SJCRH30 (cell line): ENCODE measurements around the gene DAG1. TPM values are rescaled to one million over a fixed set of nuclear protein-coding genes. Genes with fewer than 3 reads are reported as not detected.

ENCODE experiments used
- DNase-seq, 2 experiments: peaks; one replicate each; pipeline ENCODE4 v3.0.0-alpha.2; 2015 to 2020
- H3K27ac ChIP-seq: fragments of 250-450 bp; sonication (Bioruptor Pico); 2 replicates; pipeline ENCODE4 v1.5.1; 2020; ENCODE audit warnings: mild to moderate bottlenecking, moderate library complexity
- H3K27me3 ChIP-seq: fragments of 250-450 bp; sonication (Bioruptor Pico); 2 replicates; pipeline ENCODE4 v1.5.1; 2020; ENCODE audit warnings: mild to moderate bottlenecking, moderate library complexity
- H3K36me3 ChIP-seq: fragments of 250-450 bp; sonication (Bioruptor Pico); 2 replicates; pipeline ENCODE4 v1.5.1; 2020; ENCODE audit warnings: mild to moderate bottlenecking, moderate library complexity
- H3K4me1 ChIP-seq: fragments of 250-450 bp; sonication (Bioruptor Pico); 2 replicates; pipeline ENCODE4 v1.5.1; 2020; ENCODE audit warnings: mild to moderate bottlenecking, moderate library complexity
- H3K4me3 ChIP-seq: fragments of 250-450 bp; sonication (Bioruptor Pico); 2 replicates; pipeline ENCODE4 v1.5.1; 2020; ENCODE audit warnings: mild to moderate bottlenecking, moderate library complexity
- H3K9me3 ChIP-seq: fragments of 250-450 bp; sonication (Bioruptor Pico); replicated peaks from 2 replicates; pipeline ENCODE4 v1.5.1; 2020; ENCODE audit warnings: mild to moderate bottlenecking, moderate library complexity
- total RNA-seq: library from RNA; depleted of rRNA; stranded (reverse); fragments of >200 nt; shearing (Covaris generic); gene quantifications from 2 replicates; pipeline ENCODE4 v1.2.3, GENCODE V29; 2014; rRNA removed

Gene DAG1
- total RNA-seq, result 79.5 and 82.8 TPM in 2 replicates

DNA sequence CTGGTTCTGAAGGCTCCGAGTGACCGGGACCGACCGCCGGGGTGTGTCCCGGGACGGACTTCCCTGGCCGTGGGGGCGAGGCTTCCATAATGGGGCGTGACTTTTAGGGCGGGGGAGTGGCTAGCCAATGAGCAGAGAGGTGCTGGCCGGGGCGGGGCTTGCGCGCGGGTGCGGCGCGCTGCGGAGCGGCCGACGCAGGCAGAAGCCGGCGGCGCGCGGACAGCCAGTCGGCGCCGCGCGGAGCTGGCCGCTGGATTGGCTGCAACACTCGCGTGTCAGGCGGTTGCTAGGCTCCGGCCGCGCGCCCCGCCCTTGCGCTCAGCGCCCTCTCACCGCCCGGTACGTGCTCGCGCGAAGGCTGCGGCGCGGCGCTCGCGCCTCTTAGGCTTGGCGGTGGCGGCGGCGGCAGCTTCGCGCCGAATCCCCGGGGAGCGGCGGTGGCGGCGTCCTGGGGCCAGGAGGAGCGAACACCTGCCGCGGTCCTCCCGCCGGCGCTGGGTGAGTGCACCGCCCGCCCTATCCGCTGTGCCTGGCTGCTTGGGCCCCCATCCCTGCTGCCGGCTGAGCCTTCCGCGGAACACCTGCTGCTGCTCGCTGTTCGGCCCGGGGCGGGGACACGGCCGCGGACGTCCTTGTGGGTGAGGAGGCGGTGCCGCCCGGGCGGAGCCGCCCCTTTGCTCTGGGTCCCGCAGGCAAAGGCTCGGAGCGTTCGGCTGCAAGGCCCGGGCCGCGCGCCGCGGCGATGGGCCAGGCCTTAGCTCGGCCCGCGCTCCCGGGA lies at the start of gene DAG1:
TSS of gene DAG1 (plus strand) at position 332 of the 778 bp plus-strand sequence. CDS start 40,268 bp downstream, outside the sequence.
- no peaks in the 10 kb centered on the region for H3K27me3 ChIP-seq
- peak within 1 kb of the TSS; percentile 70 for H3K4me3 ChIP-seq
- H3K4me1 ChIP-seq, result peaks cover 32% of the 10 kb centered on the region
- peak; percentile 94 to 95 for DNase-seq
- H3K9me3 ChIP-seq, result no peaks in the 10 kb centered on the region
- H3K36me3 ChIP-seq, result no peaks in the 10 kb centered on the region
- peak within 1 kb of the TSS; percentile 91 for H3K27ac ChIP-seq

DNA sequence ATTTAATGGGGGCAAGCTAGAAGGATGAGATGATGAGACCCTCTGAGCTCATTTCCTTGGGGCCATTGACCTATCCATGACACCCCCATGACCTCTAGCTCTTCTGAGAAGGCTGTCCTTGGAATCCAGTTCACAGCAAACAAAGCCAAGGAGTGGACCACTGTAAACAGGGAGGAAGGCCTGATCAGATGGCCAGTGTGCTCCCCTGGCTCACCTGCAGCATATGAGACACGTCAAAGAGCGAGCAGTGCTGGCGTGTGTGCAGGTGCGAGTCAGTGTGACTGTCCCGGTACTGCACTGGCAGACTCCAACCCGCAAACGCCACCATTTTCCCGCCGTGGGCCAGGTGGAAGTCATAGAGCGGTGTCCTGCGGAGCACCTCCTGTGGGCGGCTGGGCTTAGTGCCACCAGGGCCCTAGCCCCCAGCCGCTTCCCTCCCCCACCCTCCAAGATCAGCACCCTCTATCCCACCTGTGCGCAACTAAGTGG lies 48.1 kb upstream of the DAG1 start:
- Histone ChIP-seq H3K27me3 (no peaks in the 10 kb centered on the region), H3K4me1 (peaks cover 3% of the 10 kb centered on the region), H3K9me3 (no peaks in the 10 kb centered on the region), H3K27ac (no peak overlapping the region), H3K4me3 (no peak overlapping the region), H3K36me3 (no peaks in the 10 kb centered on the region)
- DNase-seq, result no peak

DNA sequence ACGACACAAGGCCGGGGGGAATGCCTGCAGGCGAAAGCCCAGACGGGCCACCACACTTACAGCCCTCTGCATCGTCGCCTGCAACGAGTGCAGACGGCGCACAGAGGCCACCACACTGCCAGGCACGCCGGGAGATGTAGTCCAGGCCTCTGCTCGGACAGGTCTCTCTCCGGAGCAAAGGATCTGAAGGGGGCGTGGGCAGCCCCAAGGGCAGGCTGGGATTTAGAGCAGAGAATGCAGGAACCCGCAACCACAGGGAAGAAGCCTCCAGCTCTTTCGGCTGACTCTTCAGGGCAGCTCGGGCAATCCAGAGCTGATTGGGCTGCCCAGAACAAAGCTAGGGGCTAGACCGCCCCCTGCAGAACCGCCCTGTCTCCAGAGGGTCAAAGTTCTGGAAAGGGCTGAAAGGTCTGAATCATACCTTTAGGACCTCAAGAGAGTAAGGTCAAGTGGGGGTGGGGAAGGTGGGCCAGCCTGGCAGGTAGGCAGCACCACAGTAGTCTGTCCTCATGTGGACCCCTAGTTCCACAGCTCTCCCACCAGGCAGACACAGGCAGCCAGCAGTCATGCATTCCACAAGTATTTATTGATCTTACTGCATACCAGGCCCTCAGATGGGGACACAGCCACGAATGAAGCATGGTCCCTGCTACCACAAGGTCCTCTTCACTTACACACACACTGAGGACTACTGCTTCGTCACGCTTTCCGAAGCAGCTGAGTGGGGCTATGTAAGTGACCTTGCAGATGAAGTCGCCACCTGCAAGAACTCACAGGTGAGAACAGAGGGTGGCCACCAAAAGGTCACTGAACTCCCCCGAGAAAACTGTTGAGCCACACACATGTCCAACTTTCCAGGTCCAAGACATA lies 47.5 kb upstream of the DAG1 start, which contains the start of gene AMT:
TSS of gene AMT (minus strand) at position 95 of the 870 bp plus-strand sequence. CDS start at position 72, 23 bp downstream.
- Histone ChIP-seq H3K4me1 (no peaks in the 10 kb centered on the region), H3K4me3 (no peak within 1 kb of the TSS), H3K27ac (no peak within 1 kb of the TSS), H3K9me3 (no peaks in the 10 kb centered on the region), H3K27me3 (no peaks in the 10 kb centered on the region), H3K36me3 (no peaks in the 10 kb centered on the region)
- DNase-seq, result no peak

DNA sequence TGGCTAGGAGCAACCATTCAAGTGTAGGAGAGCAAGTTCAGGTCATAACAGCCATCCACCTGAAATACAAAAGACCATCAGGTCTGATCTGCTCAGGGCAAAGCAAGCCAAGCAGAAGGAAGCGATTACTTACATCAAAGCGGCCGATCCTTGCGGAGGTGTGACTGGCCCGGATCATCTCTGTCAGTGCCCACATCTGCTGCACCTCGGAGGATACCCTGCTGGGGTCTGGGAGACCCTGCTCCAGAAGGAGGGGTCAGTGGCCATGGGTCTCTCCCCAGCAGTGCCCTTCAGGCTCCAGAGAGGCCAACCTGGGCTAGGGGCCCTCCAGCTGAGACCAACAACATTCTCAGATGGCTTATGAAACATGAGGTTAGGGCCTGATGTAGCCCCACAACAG lies 45.3 kb upstream of the DAG1 start:
- no peak for DNase-seq
- no peak overlapping the region for H3K27ac ChIP-seq

DNA sequence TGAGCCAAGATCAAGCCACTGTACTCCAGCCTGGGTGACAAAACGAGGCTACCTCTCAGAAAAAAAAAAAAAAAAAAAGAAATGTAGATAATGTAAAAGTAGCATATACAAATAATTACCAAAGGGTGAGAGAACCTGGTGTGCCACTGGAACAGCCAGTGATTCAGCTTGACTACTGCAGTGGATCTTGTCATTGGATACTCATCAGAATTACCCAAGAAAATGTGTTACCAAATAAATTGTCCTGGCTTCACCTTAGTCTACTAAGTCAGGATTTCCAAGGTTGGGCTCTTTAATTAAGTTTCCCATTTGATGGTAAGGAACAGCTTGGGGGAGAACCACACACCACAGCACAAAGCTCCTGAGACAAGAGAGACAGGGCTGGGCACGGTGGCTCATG lies 42.5 kb upstream of the DAG1 start:
- Histone ChIP-seq H3K4me3 (no peak overlapping the region), H3K36me3 (no peaks in the 10 kb centered on the region), H3K27me3 (no peaks in the 10 kb centered on the region), H3K9me3 (no peaks in the 10 kb centered on the region), H3K4me1 (no peaks in the 10 kb centered on the region), H3K27ac (no peak overlapping the region)
- no peak for DNase-seq

More for the DNA sequence above, 45.3 kb upstream of the DAG1 start:
- Histone ChIP-seq H3K4me1 (no peaks in the 10 kb centered on the region), H3K36me3 (no peaks in the 10 kb centered on the region), H3K9me3 (no peaks in the 10 kb centered on the region), H3K4me3 (no peak overlapping the region), H3K27me3 (no peaks in the 10 kb centered on the region)

DNA sequence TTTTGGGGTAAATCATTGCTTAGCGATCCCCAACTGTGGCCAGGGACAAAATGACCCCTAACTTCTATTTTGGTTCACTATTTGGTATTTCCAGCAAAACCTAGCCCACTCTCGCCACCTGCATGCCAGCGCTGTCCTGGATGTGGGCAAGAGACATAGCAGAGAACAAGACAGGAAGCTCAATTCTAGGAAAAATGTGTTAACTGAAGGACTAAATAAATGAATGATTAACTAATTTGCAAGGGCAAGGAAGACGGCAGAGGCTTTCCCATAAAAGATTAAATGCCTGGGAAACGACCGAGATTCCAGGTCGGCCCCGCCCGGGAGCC lies 41.4 kb upstream of the DAG1 start:
- Histone ChIP-seq H3K9me3 (no peaks in the 10 kb centered on the region), H3K27me3 (no peaks in the 10 kb centered on the region), H3K36me3 (no peaks in the 10 kb centered on the region), H3K27ac (peak overlapping the region; percentile 64; the same call in 1 of the 2 replicates), H3K4me1 (no peaks in the 10 kb centered on the region), H3K4me3 (peak overlapping the region; percentile 76)
- no peak for DNase-seq

DNA sequence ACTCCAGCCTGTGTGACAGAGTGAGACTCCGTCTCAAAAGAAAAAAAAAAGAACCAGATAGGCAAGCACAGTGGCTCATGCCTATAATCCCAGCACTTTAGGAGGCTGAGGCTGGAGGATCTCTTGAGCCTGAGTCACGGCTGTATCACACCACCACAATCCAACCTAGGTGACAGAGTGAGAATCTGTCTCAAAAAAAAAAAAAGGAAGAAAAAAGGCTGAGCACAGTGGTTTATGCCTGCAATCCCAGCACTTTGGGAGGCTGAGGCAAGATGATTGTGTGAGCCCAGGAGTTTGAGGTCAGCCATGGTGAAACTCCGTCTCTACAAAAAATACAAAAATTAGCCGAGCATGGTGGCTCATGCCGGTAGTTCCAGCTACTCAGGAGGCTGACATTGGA lies 35.3 kb upstream of the DAG1 start:
- Histone ChIP-seq H3K4me1 (no peaks in the 10 kb centered on the region), H3K36me3 (no peaks in the 10 kb centered on the region), H3K27me3 (no peaks in the 10 kb centered on the region), H3K27ac (no peak overlapping the region), H3K4me3 (no peak overlapping the region), H3K9me3 (no peaks in the 10 kb centered on the region)
- DNase-seq, result no peak

DNA sequence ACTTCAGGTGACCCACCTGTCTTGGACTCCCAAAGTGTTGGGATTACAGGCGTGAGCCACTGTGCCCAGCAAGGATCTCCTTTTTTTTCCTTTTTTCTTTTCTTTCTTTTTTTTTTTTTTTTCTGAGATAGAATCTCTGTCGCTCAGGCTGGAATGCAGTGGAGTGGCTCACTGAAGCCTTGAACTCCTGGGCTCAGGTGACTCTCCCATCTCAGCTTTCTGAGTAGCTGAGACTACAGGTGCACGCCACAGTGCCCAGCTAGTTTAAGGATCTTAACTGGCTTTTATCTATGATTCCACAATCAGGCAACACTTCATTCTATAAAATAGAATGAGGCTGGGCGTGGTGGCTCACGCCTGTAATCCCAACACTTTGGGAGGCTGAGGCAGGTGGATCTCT lies 24.7 kb upstream of the DAG1 start:
- Histone ChIP-seq H3K4me1 (peaks cover 6% of the 10 kb centered on the region; the same call in 1 of the 2 replicates), H3K36me3 (no peaks in the 10 kb centered on the region), H3K4me3 (no peak overlapping the region), H3K27me3 (no peaks in the 10 kb centered on the region), H3K9me3 (no peaks in the 10 kb centered on the region), H3K27ac (no peak overlapping the region)
- DNase-seq, result no peak

DNA sequence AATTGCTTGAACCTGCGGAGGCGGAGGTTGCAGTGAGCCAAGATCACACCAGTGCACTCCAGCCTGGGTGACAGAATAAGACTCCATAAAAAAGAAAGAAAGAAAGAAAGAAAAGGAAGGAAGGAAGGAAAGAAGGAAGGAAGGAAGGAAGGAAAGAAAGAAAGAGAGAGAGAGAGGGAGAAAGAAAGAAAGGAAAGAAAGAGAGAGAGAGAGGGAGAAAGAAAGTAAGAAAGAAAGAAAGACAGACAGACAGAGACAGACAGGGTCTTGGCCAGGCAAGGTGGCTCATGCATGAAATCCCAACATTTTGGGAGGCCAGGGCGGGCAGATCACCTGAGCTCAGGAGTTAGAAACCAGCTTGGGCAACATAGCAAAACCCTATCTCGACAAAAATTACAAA lies 16.4 kb upstream of the DAG1 start:
- H3K4me3 ChIP-seq, result no peak overlapping the region
- no peak for DNase-seq
- H3K36me3 ChIP-seq, result no peaks in the 10 kb centered on the region
- H3K4me1 ChIP-seq, result peaks cover 25% of the 10 kb centered on the region
- H3K9me3 ChIP-seq, result no peaks in the 10 kb centered on the region
- H3K27ac ChIP-seq, result no peak overlapping the region
- no peaks in the 10 kb centered on the region for H3K27me3 ChIP-seq

DNA sequence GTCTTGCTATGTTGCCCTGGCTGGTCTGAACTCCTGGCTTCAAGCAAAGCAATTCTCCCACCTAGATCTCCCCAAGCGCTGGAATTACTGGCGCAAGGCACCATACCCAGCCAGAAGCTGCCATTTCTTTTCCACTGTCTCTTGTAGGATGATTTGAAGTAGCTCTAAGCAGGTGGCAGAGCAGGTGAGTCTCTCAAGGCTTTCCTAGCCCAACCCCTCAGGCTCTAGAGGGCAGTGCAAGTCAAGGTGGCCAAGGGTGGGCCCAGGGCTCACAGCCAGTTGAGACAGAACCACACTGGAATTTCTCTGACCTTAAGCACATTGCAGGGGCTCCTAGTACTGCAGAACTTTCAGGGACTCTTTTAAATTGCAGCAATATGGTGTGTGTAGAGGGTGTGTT lies 15.6 kb upstream of the DAG1 start:
- no peaks in the 10 kb centered on the region for H3K9me3 ChIP-seq
- H3K36me3 ChIP-seq, result no peaks in the 10 kb centered on the region
- peak overlapping the region; percentile 90 for H3K27ac ChIP-seq
- H3K27me3 ChIP-seq, result no peaks in the 10 kb centered on the region
- H3K4me1 ChIP-seq, result peaks cover 32% of the 10 kb centered on the region
- DNase-seq, result peak; percentile 52 to 63
- no peak overlapping the region for H3K4me3 ChIP-seq

DNA sequence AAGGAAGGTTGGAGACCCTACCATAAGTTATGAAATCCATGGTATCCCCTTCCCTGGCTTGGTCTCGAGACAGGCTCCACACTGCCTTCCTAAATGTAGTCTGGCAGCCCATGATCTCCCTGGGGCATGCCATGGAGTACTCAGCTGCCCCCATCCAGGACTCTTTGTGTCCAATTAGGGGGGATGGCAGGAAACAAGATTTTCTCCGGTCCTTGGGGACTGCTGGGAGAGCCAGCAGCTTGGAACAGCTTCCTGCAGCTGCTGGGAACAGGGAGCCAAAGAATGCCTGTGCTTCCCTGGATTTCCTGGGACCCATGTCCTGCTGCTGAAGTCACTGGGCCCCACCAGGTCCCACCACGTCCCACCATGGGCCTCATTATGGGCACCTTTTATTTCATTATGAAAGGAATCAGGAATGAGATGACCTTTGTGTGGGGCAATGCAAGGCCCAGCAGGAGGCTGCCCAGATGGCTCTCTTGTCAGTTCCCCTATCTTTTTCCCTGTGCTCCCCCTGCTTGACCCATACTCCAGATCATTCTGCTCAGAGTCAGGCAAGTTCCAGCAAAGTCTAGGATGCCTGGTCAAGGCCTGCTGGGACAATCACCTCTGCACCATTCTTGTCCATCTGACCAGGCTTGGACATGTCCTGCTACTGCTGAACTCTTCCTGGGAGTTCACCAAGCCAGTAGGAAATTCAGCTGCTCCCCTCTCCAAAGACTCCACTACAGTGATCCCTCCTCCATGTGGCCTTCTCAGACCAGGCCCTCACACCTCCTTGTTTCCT lies 15.0 kb upstream of the DAG1 start:
- DNase-seq, result peak; percentile 89 to 94
- Histone ChIP-seq H3K4me3 (no peak overlapping the region), H3K9me3 (no peaks in the 10 kb centered on the region), H3K27me3 (no peaks in the 10 kb centered on the region), H3K4me1 (peaks cover 38% of the 10 kb centered on the region), H3K36me3 (no peaks in the 10 kb centered on the region), H3K27ac (peak overlapping the region; percentile 90)

DNA sequence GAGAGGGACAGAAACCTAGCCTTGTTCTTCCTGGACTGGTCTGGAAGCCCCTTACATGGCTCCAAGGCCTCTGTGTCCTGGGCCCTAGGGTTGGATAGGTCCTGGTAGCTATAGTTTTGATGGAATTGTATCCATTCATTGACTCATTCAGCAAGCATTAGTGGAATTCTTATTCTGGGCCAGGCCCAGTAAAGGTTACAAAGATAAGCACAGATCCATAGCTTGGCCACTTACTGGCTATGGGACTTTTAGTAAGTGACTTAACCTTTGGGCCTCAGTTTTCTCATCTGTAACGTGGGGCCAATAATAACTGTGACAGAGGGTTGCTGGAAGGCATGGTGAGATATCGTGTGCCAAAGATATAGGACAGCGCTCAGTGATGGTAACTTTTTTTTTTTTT lies 13.6 kb upstream of the DAG1 start:
- Histone ChIP-seq H3K27ac (no peak overlapping the region; the same call in 1 of the 2 replicates), H3K4me3 (no peak overlapping the region), H3K36me3 (no peaks in the 10 kb centered on the region), H3K27me3 (no peaks in the 10 kb centered on the region), H3K9me3 (no peaks in the 10 kb centered on the region), H3K4me1 (peaks cover 52% of the 10 kb centered on the region)
- no peak for DNase-seq

DNA sequence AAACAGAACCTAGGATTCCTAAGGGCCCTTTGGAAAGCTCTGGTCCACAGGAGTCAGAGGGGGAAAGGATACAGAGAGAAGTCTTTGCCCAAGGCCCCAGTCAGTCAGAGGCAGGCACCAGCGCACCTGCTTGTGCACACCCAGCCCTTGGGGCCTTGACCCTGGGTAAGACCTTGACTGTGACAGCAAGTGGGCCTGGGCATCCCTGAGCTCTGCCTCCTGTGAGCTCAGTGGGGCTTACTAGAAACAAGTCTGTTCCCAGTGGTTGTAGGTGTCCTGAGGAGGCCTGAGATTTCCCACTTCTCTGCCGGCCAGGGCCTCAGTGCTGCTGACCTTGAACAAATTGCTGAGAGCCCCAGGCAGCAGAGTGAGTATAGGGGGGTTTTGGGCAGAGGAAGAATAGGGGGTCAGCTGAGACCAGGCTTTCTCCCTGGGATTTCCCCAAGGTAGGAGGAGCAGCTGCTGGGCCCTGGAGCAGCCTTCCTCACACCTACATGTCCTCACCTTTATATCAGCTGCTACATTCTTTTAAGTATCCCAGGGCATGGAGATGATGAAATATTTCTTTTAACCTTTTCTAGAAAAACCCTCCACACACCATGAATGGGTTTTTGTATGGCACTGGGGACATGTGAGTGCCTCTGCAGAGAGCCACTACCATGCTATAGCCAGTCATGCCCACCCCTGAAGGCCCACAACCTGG lies 9.7 kb upstream of the DAG1 start:
- DNase-seq, result peak in 1 of 2 experiments; percentile 26
- Histone ChIP-seq H3K4me1 (peaks cover 56% of the 10 kb centered on the region), H3K9me3 (no peaks in the 10 kb centered on the region), H3K36me3 (no peaks in the 10 kb centered on the region), H3K27ac (peak overlapping the region; percentile 92), H3K4me3 (no peak overlapping the region), H3K27me3 (no peaks in the 10 kb centered on the region)

DNA sequence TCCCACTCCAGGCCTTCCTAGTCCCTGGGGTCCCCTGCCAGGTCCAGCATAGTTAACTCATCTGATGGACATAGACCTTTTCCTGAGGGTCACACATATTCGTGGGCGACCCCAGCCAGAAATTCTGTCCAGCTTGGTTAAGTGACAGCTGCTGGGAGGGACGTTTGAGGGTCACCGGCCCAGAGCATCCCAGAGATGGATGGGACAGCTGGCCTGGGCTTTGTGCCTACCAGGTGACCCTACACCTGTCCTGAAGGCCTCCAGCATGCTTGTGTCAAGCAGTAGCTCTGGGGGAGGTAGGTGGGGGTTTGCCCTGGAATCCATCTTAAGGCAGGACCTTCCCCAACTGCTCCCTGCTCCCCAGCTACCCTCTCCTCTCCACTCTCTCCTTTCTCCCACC lies 9.1 kb upstream of the DAG1 start:
- Histone ChIP-seq H3K9me3 (no peaks in the 10 kb centered on the region), H3K4me3 (no peak overlapping the region), H3K36me3 (no peaks in the 10 kb centered on the region), H3K27me3 (no peaks in the 10 kb centered on the region), H3K27ac (peak overlapping the region; percentile 92), H3K4me1 (peaks cover 57% of the 10 kb centered on the region)
- peak in 1 of 2 experiments; percentile 23 for DNase-seq
